Measurements from ENCODE around the gene ACSL1.

GRCh38 chr4:184775854-184776555 lies 49.8 kb downstream of the ACSL1 start:
- TF ChIP-seq CTCF (IDR thresholded peaks at IDR 0.05) (no peak), EZH2phosphoT487 (IDR thresholded peaks at IDR 0.05) (no peak)
